ENCODE data around the gene TLE6. TPM values are rescaled to one million over a fixed set of nuclear protein-coding genes. Genes with fewer than 3 reads are reported as not detected.
A peak's percentile ranks its signal among the peaks of the same experiment; 100 is the strongest.

Gene TLE6
- total and polyA plus RNA-seq, 10 of the 15 experiments (the other 5 are each of a cell fraction or from before 2014, with no cell fraction given), result 2.7 to 13.8 (median 6.4) TPM

DNA sequence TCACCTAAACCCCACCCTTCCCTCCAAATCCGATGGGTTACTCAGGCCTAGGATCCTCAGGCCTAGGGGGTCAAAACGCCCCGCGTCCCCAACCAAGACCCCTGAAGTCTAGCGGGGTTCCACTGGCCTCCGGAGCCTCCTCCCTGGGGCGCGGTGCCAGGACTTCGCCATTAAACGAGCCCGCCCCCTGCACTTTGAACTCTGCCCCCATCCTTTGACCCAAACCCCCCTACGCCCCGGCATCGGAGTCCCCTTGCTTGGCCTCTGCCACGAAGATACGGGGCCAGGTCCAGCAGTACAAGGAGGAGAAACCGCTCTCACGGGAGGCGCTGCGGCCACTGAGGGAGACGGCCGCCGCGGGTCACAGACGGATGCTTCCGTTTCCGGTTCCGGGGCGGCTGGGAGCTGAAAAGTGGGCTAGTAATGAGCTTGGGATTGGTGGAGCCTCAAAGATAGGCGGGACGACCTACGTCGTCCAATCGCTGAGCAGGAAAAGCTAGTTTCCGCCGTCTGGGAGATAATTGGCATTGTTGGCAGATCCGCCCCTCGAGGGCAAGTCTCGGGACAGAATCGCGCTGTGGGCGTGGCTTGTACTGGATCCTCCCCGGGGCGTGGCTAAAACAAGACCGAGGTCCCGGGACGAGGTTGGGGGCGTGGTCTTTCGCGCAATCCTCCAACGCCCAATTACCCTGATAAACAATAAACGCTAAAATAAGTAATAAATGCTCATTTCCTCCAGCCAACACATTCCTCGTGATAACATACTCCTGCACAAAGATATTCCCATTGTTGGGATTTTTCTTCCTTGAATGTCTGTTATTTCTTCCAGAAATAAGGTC lies 26.9 kb upstream of the TLE6 start (continued):
- TF ChIP-seq, protein P1, sequence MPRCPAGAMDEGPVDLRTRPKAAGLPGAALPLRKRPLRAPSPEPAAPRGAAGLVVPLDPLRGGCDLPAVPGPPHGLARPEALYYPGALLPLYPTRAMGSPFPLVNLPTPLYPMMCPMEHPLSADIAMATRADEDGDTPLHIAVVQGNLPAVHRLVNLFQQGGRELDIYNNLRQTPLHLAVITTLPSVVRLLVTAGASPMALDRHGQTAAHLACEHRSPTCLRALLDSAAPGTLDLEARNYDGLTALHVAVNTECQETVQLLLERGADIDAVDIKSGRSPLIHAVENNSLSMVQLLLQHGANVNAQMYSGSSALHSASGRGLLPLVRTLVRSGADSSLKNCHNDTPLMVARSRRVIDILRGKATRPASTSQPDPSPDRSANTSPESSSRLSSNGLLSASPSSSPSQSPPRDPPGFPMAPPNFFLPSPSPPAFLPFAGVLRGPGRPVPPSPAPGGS (IDR thresholded peaks at IDR 0.05; ENCODE audit: borderline replicate concordance, insufficient read depth, low read depth, low read length, poor library complexity, severe bottlenecking), result no peak
- TF ChIP-seq IKZF2 (IDR thresholded peaks at IDR 0.05) (0 out of 4 replicates have a peak, but pooled peaks of 1 of the 2 experiments have one; percentile 7), JUNB (IDR thresholded peaks at IDR 0.05) (no peak), ZZZ3 (IDR thresholded peaks at IDR 0.05; ENCODE audit: control insufficient read depth, insufficient read length, low read depth) (no peak), BCL11A (IDR thresholded peaks at IDR 0.05; ENCODE audit: low read depth, low read length) (no peak), STAT1 (conservative IDR thresholded peaks at IDR 0.05) (no peak), POU2F2 (IDR thresholded peaks at IDR 0.05; ENCODE audit: borderline replicate concordance, low read depth, low read length) (peak; percentile 84; the same call in 2 of the 3 replicates), POLR2A (IDR thresholded peaks at IDR 0.05; ENCODE audit: low read depth, low read length) (peak; percentile 97), IKZF1 (conservative IDR thresholded peaks at IDR 0.05) (peak; percentile 87), PAX5 (IDR thresholded peaks at IDR 0.05; ENCODE audit: borderline replicate concordance, low read depth, low read length) (peak; percentile 100)
- TF ChIP-seq, protein P2, sequence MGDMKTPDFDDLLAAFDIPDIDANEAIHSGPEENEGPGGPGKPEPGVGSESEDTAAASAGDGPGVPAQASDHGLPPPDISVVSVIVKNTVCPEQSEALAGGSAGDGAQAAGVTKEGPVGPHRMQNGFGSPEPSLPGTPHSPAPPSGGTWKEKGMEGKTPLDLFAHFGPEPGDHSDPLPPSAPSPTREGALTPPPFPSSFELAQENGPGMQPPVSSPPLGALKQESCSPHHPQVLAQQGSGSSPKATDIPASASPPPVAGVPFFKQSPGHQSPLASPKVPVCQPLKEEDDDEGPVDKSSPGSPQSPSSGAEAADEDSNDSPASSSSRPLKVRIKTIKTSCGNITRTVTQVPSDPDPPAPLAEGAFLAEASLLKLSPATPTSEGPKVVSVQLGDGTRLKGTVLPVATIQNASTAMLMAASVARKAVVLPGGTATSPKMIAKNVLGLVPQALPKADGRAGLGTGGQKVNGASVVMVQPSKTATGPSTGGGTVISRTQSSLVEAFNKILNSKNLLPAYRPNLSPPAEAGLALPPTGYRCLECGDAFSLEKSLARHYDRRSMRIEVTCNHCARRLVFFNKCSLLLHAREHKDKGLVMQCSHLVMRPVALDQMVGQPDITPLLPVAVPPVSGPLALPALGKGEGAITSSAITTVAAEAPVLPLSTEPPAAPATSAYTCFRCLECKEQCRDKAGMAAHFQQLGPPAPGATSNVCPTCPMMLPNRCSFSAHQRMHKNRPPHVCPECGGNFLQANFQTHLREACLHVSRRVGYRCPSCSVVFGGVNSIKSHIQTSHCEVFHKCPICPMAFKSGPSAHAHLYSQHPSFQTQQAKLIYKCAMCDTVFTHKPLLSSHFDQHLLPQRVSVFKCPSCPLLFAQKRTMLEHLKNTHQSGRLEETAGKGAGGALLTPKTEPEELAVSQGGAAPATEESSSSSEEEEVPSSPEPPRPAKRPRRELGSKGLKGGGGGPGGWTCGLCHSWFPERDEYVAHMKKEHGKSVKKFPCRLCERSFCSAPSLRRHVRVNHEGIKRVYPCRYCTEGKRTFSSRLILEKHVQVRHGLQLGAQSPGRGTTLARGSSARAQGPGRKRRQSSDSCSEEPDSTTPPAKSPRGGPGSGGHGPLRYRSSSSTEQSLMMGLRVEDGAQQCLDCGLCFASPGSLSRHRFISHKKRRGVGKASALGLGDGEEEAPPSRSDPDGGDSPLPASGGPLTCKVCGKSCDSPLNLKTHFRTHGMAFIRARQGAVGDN (IDR thresholded peaks at IDR 0.05), result peak; percentile 71
- TF ChIP-seq, protein P3, sequence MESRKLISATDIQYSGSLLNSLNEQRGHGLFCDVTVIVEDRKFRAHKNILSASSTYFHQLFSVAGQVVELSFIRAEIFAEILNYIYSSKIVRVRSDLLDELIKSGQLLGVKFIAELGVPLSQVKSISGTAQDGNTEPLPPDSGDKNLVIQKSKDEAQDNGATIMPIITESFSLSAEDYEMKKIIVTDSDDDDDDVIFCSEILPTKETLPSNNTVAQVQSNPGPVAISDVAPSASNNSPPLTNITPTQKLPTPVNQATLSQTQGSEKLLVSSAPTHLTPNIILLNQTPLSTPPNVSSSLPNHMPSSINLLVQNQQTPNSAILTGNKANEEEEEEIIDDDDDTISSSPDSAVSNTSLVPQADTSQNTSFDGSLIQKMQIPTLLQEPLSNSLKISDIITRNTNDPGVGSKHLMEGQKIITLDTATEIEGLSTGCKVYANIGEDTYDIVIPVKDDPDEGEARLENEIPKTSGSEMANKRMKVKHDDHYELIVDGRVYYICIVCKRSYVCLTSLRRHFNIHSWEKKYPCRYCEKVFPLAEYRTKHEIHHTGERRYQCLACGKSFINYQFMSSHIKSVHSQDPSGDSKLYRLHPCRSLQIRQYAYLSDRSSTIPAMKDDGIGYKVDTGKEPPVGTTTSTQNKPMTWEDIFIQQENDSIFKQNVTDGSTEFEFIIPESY (IDR thresholded peaks at IDR 0.05), result no peak
- TF ChIP-seq, protein P4, sequence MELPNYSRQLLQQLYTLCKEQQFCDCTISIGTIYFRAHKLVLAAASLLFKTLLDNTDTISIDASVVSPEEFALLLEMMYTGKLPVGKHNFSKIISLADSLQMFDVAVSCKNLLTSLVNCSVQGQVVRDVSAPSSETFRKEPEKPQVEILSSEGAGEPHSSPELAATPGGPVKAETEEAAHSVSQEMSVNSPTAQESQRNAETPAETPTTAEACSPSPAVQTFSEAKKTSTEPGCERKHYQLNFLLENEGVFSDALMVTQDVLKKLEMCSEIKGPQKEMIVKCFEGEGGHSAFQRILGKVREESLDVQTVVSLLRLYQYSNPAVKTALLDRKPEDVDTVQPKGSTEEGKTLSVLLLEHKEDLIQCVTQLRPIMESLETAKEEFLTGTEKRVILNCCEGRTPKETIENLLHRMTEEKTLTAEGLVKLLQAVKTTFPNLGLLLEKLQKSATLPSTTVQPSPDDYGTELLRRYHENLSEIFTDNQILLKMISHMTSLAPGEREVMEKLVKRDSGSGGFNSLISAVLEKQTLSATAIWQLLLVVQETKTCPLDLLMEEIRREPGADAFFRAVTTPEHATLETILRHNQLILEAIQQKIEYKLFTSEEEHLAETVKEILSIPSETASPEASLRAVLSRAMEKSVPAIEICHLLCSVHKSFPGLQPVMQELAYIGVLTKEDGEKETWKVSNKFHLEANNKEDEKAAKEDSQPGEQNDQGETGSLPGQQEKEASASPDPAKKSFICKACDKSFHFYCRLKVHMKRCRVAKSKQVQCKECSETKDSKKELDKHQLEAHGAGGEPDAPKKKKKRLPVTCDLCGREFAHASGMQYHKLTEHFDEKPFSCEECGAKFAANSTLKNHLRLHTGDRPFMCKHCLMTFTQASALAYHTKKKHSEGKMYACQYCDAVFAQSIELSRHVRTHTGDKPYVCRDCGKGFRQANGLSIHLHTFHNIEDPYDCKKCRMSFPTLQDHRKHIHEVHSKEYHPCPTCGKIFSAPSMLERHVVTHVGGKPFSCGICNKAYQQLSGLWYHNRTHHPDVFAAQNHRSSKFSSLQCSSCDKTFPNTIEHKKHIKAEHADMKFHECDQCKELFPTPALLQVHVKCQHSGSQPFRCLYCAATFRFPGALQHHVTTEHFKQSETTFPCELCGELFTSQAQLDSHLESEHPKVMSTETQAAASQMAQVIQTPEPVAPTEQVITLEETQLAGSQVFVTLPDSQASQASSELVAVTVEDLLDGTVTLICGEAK (IDR thresholded peaks at IDR 0.05; ENCODE audit: borderline replicate concordance), result peak; percentile 99
- TF ChIP-seq, protein P5, sequence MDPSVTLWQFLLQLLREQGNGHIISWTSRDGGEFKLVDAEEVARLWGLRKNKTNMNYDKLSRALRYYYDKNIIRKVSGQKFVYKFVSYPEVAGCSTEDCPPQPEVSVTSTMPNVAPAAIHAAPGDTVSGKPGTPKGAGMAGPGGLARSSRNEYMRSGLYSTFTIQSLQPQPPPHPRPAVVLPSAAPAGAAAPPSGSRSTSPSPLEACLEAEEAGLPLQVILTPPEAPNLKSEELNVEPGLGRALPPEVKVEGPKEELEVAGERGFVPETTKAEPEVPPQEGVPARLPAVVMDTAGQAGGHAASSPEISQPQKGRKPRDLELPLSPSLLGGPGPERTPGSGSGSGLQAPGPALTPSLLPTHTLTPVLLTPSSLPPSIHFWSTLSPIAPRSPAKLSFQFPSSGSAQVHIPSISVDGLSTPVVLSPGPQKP (IDR thresholded peaks at IDR 0.05; ENCODE audit: low read depth, low read length), result peak; percentile 97

Measured in GM12878 (cell line).